ENCODE data around the gene BAIAP3.

BAIAP3 gene

DNA sequence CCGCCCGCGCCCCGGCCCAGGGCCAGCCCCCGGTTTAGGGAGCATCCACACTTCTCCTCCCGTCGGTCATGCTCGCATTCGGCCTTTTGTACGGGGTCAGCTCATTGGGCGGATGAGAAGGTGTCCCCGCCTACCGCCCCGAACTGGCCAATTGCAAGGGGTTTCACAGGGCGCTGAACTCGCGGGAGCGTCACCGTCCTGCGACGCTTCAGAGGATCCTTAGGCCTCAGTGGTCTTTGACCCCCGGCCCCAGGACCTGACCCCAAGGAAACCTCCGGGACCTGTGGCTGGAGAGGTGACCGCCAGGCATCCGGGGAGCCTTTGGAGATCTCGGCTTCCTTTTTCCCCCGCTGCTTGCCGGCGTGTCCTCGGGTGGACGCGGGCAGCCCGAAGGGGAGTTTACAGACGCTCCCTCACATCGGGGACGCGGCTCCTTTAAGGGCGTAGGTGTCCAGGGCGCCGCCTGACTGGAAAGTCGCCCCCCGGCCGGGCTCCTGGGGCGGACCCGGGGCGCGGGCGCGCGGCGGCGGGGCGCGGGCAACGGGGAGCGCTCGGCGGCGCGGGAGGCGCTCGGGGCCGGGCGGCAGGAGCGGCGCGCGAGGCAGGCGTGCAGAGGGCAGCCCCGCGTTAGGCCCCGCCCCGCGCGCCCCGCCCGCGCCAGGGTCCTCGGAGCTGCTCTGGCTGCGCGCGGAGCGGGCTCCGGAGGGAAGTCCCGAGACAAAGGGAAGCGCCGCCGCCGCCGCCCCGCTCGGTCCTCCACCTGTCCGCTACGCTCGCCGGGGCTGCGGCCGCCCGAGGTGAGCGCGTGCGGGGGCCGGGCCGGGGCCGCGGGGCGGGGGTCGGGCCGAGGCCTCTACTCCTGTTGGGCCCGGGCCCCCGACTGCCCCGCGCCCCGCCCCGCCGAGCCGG is 24.2 kb upstream of the BAIAP3 start, which contains the start of gene UBE2I:
UBE2I (plus strand) TSS at position 660 of the 909 bp plus-strand sequence. CDS start 4,395 bp downstream, outside the sequence.
- H3K4me3 ChIP-seq (ENCODE audit: low read depth, low read length): peak within 1 kb of the TSS; percentile 76
- POLR2A ChIA-PET: interaction anchor here (1.0 to 1.6 kb wide), 2 partner anchors 111 to 620 kb away, joined by 3 to 9 read pairs; partner anchors contain the start of gene UQCC4
- DNase-seq (ENCODE audit: low read depth, low spot score): peak; percentile 90
- CTCF ChIA-PET: no interaction called here
- TF ChIP-seq, protein P1, sequence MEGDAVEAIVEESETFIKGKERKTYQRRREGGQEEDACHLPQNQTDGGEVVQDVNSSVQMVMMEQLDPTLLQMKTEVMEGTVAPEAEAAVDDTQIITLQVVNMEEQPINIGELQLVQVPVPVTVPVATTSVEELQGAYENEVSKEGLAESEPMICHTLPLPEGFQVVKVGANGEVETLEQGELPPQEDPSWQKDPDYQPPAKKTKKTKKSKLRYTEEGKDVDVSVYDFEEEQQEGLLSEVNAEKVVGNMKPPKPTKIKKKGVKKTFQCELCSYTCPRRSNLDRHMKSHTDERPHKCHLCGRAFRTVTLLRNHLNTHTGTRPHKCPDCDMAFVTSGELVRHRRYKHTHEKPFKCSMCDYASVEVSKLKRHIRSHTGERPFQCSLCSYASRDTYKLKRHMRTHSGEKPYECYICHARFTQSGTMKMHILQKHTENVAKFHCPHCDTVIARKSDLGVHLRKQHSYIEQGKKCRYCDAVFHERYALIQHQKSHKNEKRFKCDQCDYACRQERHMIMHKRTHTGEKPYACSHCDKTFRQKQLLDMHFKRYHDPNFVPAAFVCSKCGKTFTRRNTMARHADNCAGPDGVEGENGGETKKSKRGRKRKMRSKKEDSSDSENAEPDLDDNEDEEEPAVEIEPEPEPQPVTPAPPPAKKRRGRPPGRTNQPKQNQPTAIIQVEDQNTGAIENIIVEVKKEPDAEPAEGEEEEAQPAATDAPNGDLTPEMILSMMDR (IDR thresholded peaks at IDR 0.05; ENCODE audit: insufficient read depth, low read length, missing control alignments): no peak

DNA sequence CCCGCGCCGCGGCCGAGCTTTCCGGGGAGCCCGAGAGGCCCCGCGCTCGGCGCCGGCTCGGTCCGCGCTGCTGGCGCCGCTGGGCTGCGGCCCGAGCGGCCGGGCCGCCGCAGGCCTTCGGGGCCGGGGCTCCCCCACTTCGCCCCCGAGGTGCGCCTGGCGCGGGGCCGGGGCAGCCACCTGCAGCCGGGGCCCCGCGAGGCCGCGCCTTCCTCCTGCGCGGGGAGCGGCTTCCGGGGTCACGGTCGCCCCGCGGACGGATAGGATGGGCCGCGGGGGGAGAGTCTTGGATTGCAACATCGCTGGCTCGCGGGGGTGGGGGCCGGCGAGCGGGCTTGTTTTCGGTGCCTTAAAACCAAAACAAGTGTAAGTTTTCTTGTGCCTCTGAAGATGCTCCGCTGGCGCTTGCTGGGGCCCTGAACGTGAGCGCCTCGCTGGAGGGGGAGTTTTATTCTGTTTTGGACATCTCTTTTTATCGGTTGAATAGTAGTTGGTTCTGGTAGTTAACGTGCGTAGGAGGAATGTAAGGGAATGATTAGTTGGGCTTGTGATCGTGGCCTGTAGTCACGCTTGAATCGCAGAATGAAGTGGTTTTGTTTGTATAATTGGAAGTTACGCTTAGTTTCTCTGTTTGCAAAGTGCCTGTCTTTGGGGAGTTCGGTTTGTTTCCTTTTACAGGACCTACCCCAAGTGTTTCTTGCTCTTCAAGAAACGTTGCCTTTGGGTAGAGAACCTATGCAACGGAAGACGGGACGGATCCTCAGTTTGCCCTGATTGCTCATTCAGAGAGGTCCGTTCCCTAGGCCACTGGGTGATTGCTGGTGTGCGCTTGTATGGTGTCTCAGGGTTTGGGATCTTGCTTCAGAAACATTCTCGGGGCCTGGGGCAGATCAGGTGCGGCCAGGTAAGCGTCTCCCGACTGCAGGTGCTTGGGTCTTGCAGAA is 23.3 kb upstream of the BAIAP3 start:
- ChIA-PET CTCF (no interaction called here), POLR2A (interaction anchor here (1.0 to 1.6 kb wide), 2 partner anchors 110 to 619 kb away, joined by 3 to 9 read pairs; partner anchors contain the start of gene UQCC4)
- no peak for DNase-seq (ENCODE audit: low read depth, low spot score)
- H3K4me3 ChIP-seq (ENCODE audit: low read depth, low read length): peak overlapping the region; percentile 76
- TF ChIP-seq, protein P1 (IDR thresholded peaks at IDR 0.05; ENCODE audit: insufficient read depth, low read length, missing control alignments): no peak

DNA sequence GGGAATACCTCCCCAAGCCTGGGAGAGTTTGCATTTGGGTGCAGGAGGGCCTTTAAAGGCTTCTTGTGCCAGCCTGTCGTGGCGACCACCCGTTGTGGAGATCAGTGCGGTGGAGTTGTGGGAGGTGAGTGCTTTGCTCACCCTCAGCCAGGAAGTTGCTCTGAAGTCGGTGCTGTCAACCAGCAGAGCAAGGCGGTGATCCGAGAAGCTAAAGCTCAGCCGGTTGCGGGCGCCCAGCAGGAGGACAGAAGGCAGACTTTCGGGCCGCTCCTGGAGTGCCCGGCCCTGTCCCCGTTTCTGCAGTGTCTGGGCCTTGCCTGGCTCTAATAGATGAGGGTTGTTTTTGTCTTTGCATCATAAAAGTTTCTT is 22.6 kb upstream of the BAIAP3 start:
- ChIA-PET CTCF (interaction anchor here (7.3 kb wide), 1 partner anchor 10 kb away, joined by 30 read pairs; no protein-coding TSS in a partner anchor), POLR2A (no interaction called here)
- TF ChIP-seq, protein P1 (IDR thresholded peaks at IDR 0.05; ENCODE audit: insufficient read depth, low read length, missing control alignments): no peak
- peak overlapping the region; percentile 76 for H3K4me3 ChIP-seq (ENCODE audit: low read depth, low read length)
- no peak for DNase-seq (ENCODE audit: low read depth, low spot score)

DNA sequence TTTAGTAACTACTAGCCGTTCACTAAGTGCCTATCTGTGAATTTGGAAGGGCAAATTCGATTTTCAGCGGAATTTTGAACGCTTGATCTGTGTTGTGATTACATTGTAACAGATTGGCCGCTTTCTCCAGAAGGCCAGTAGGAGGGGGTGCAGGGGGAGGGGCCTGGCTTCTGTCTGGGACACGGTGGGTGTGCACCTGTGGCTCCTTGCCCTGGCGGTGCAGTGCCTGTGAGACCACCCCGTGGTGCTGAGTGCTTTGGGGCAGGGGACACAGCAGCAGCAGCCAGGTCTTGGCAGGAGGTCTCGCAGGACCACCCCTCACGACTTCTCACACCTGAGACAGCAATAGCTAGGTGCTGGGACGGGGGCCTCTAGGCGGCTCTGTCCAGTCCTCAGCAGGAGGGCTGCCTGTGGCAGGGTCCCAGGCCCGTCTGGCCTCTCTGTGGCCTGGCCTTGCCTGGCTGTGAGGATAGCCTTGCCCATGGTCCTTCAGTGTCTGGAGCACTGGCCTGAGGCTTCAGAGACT is 22.2 kb upstream of the BAIAP3 start:
- H3K4me3 ChIP-seq (ENCODE audit: low read depth, low read length): peak overlapping the region; percentile 76
- DNase-seq (ENCODE audit: low read depth, low spot score): no peak
- POLR2A ChIA-PET: no interaction called here
- TF ChIP-seq, protein P1 (IDR thresholded peaks at IDR 0.05; ENCODE audit: insufficient read depth, low read length, missing control alignments): no peak
- CTCF ChIA-PET: interaction anchor here (7.3 kb wide), 1 partner anchor 11 kb away, joined by 30 read pairs; no protein-coding TSS in a partner anchor

DNA sequence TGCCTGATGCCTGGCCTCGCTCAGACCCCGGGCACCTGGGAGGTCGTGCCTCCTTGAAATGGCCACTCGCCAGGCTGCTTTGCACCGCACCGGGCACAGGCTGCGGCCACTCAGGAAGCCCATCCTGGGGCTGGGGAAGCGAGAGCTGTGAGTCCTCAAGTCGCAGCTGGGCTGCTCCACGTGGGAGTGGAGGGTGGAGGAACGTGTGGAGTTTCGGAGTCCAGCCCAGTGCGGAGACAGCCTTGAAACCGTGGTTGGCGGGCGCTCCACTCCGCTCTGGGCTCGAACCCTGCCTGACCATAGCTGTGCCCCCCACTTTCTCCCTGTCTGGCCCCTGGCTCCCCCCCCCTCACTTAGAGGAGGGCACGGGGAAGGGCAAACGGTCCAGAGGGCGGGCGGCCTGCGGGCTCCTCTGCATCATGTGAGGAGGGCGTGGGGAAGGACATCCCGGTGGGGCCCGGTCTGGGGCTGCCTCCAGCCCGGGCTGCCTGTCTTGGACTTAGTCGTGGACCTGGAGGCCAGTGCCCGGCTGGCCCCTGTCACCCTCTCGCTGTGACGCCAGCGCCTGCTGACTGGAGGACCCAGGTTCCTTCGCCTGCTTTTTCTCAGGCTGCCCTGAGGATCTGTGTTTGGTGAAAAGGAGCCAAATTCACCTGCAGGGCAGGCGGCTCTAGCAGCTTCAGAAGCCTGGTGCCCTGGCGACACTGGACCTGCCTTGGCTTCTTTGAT is 21.5 kb upstream of the BAIAP3 start:
- TF ChIP-seq, protein P1 (IDR thresholded peaks at IDR 0.05; ENCODE audit: insufficient read depth, low read length, missing control alignments): no peak
- POLR2A ChIA-PET: no interaction called here
- no peak for DNase-seq (ENCODE audit: low read depth, low spot score)
- CTCF ChIA-PET: interaction anchor here (7.3 kb wide), 1 partner anchor 11 kb away, joined by 30 read pairs; no protein-coding TSS in a partner anchor
- H3K4me3 ChIP-seq (ENCODE audit: low read depth, low read length): peak overlapping the region; percentile 76
